Ecto neural progenitor cell (in vitro differentiated cells): Measurements from ENCODE around the gene MED10.

ENCODE experiments used
- DNase-seq: peaks from one replicate; pipeline ENCODE4 v3.0.0-alpha.2; 2018; ENCODE audit warnings: low spot score

Gene MED10

DNA sequence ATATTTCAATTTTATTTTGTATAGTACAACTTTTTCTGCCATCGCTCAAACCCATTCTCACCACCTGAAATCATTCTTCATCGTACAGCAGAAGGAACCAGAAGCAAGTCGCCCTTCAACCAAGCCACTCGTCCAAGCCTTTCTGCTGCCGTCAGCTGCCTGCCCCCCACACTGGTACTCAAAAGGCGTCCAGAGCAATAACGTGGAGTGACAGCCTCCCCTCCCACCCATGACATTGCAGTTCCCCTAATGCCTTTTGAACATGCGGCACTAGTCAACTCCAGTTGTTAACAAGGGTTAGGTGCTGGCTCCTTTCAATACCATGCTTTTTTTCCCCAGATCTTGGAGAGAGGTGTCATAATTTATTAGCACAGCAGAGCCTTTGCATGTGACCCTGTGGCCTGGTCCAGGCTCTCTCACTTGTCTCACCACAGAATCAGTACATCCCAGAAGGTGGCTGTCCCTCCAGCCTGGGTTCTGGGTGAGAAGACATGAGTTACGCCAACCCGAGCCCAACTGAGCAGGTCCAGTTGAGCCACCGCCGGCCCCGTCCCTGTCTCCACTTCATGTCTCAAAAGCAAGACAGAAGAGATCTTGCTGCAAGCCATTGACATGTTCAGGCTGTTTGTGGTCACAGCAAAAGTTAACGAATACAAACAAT lies 20.4 kb upstream of the MED10 start:
- no peak for DNase-seq

DNA sequence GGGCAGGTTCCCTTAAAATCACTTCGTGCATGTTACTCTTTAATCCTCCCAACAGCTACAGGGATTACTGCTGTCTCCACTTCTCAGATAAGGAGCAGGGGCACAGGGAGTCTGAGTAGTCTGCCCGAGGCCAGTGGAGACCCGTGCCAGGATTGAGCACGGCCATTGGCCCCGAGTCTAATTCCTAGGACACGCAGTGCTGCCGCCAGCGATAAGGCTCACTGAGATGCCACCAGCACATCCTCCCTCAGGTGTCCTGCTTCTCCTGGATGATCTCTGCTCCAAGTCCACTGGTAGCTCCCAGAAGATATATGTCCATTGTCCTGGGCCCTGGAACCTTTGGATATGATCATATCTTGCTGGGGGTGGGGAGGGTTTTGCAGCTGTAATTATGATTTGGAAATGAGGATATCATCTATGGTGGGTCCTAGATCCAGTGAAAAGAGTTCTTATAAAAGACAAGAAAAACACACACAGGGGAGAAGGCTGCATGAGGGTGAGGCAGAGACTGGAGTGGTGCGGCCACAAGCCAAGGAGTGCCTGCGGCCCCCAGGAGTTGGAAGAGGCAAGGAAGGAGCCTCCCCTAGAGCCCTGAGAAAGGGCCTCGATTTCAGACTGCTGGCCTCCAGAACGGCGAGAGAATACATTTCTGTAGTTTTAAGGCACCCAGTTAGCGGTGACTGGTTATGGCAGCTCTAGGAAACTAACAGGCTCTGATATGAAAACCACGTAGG lies 19.4 kb upstream of the MED10 start:
- no peak for DNase-seq

- no peak for DNase-seq
Observed at GRCh38 chr5:6396836-6397535, 18.6 kb upstream of the MED10 start.

DNA sequence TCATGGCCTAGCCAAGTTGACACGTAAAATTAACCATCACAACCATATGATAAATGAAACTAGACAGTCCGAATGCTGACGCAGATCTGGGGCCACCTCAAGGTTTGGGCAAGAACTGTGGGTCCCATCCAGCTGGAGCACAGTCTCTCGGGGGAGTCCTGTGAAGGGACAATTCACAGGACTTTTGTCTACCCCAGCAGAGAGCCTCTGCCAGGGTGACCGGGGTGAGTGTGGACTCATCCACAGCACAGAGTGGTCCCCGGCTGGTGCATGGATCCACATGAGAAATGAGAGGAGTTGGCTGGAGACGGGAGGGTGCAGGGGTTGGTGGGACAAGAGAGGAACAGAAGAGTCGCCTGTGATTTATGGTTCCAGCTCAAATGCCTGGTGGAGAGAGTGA lies 17.7 kb upstream of the MED10 start:
- no peak for DNase-seq

GRCh38 chr5:6395621-6396020 lies 17.3 kb upstream of the MED10 start:
- no peak for DNase-seq

DNA sequence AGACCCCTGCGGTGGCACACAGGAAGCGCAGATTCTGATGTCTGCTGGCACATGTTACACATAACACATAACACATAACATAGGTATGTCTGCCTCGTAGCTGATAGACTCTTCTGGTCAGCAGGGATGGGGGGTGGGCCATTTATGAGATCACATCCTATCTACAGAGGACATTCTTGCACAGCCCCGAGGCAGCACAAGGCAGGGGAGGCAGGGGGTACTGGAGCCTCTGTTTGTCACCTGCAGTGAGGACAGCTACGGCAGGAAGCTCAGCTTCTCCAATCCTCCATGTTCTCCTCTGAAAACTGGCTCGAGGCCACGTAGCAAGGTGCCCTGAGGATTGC lies 16.7 kb upstream of the MED10 start:
- no peak for DNase-seq

DNA sequence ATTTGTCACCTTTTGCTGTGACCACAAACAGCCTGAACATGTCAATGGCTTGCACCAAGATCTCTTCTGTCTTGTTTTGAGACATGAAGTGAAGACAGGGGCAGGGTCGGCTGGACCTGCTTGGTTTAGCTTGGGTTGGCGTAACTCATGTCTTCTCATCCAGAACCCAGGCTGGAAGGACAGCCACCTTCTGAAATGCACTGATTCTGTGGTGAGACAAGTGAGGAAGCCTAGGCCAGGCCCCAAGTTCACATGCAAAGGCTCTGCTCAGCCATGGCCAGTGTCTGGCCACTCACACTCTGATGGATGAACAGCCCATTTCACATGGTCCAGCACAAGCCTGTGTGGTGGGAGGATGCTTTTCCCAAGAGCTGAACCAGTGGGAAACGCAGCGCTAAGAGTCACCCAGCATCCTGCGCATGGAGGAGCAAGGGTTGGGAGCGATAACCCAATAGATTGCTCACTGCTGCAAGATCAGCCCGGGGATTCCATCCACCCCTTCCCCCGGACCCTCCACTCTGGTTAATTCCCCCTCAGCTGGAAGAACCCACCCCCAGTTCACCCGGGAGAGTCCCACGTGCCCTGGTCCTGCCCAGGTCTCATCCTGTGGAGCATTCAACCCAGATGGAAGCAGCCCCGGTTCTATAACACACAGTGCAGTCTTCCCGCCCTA lies 16.2 kb upstream of the MED10 start:
- DNase-seq = no peak

GRCh38 chr5:6393596-6394194 lies 15.3 kb upstream of the MED10 start:
- no peak for DNase-seq

GRCh38 chr5:6392561-6392960 lies 14.2 kb upstream of the MED10 start:
- no peak for DNase-seq

DNA sequence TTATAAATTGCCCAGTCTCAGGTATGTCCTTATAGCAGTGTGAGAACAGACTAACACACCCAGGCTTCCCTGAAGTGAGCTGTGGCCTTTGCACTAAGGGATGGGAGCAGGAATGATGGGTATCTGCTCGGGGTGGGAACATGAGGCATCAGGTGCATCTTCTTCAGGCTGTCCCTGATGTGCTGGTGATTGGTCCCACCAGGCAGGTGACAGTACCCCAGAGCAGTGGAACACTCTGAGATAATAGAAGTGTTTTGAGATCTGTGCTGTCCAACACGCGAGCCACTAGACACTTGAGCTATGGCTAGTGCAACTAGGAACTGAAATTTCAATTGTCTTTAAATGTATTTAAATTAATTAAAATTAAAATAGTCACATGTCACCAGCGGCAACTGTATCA lies 12.8 kb upstream of the MED10 start:
- DNase-seq = no peak

- DNase-seq = no peak
Observed at GRCh38 chr5:6389946-6390530, 11.7 kb upstream of the MED10 start.

GRCh38 chr5:6389397-6389796 lies 11.1 kb upstream of the MED10 start:
- no peak for DNase-seq

DNA sequence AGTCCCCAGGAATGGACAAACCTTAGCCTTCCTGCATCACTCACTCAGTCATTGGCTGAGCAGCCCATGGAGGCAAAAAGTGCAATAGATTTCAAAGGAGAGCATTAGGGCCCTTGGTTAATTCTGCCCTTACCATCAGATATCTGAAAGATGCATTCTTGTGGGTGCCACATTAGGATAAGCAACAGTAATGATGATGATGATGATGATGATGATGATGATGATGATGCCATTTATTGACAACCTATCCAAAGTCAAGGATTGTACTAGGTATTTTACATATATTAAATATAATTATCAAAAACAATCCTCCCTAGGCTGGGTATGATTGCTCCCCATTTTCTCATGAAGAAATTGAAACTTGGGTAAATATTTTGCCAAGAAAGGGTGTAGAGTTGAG lies 9.6 kb upstream of the MED10 start:
- no peak for DNase-seq

- no peak for DNase-seq
Observed at GRCh38 chr5:6386271-6386670, 7.9 kb upstream of the MED10 start.

- DNase-seq = no peak
Observed at GRCh38 chr5:6384856-6385255, 6.5 kb upstream of the MED10 start.

GRCh38 chr5:6383376-6383775 lies 5.0 kb upstream of the MED10 start:
- peak; percentile 38 for DNase-seq

DNA sequence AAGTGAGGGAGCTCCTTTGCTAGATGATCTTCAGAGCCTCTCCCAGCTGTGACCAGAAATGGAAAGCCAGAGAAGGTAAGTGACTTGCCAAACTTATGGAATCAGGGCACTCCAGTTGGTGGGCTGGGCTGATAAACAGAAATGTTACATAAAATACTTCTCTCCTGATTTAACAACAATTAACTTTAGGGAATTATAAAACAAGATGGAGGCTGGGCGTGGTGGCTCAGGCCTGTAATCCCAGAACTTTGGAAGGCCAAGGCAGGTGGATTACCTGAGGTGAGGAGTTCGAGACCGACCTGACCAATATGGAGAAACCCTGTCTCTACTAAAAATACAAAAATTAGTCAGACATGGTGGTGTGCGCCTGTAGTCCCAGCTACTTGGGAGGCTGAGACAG lies 899 bp upstream of the MED10 start:
- no peak for DNase-seq

- DNase-seq = no peak
Observed at GRCh38 chr5:6378766-6379103, 388 bp upstream of the MED10 start.

DNA sequence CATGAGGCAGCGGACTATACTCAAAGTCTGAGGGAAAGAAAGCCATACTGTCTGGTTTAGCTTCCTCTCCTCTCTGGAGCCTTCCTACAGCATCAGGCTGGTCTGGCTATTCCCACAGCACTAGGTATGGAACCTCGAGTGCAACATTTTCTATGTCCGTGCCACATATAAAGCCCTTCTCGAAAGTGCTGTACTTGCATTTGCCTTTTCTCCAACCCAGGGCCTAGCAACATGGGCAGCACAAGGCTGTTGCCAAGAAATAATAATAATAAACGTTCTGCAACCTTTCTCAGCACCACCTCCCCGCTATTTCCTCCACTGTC lies 804 bp downstream of the MED10 start:
- DNase-seq = peak; percentile 37

GRCh38 chr5:6376974-6377520 lies 1.3 kb downstream of the MED10 start:
- DNase-seq = no peak

DNA sequence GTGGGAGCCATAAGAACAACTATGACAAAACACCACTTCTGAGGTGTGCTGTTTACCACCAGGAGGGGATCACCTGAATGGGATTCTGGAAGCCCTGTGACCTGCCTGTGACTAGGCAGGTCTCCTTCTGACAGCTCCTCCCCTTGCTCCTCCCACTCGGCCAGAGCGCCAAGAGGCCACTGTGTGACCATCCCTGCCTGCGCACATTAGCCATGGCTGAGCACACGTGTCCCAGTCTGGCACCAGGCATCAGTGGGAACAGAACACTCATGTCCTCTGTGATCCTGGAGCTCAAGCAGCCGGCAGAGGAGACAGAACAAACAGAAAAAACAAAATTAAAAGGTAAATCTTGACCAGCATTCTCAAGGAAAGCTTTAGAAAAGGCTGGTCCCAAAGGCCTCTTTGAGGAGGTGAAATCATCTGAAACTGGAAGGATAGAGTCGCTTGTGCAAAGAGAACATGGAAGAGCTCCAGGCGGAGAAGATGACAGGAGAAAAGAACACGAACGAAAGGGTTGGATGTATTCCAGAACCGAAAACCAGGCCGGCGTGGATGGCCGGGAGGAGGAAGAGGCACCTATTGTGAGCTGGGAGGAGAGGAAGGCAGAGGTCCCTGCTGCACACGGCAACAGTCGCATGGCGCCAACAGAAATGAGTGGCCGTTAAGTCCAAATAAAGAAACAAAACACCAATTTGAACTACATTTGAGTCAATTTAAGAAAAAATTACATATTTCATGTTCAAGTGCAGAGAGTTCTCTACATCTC lies 5.1 kb downstream of the MED10 start:
- no peak for DNase-seq
